Immature natural killer cell (primary cell): ENCODE results near the gene AK8. TPM values are rescaled to one million over a fixed set of nuclear protein-coding genes. Genes with fewer than 3 reads are reported as not detected.

ENCODE experiments used
- DNase-seq, 3 donors: peaks; one replicate each; pipeline ENCODE4 v3.0.0; 2022; ENCODE audit warnings: mixed read lengths in 1 of 3
- H3K27ac Mint-ChIP-seq, 6 donors: one replicate each; pipeline ENCODE4 v1.8.0; 2020; ENCODE audit warnings: mixed read lengths in 6 of 6, mild to moderate bottlenecking in 5 of 6, inconsistent platforms in 4 of 6, moderate library complexity in 3 of 6
- H3K27me3 Mint-ChIP-seq, 3 donors: one replicate each; pipeline ENCODE4 v1.8.0; 2020 to 2021; ENCODE audit warnings: low read depth in 3 of 3, mild to moderate bottlenecking in 3 of 3, mixed read lengths in 3 of 3, moderate library complexity in 3 of 3, inconsistent platforms in 1 of 3
- H3K36me3 Mint-ChIP-seq, 3 donors: one replicate each; pipeline ENCODE4 v1.8.0; 2020; ENCODE audit warnings: mixed read lengths in 3 of 3, inconsistent platforms in 2 of 3, mild to moderate bottlenecking in 2 of 3
- H3K4me1 Mint-ChIP-seq, 2 donors: one replicate each; pipeline ENCODE4 v1.8.0; 2020; ENCODE audit warnings: inconsistent platforms in 2 of 2, mild to moderate bottlenecking in 2 of 2, mixed read lengths in 2 of 2, moderate library complexity in 1 of 2
- H3K4me3 Mint-ChIP-seq, 5 donors: one replicate each; pipeline ENCODE4 v1.8.0; 2020; ENCODE audit warnings: mild to moderate bottlenecking in 5 of 5, mixed read lengths in 5 of 5, inconsistent platforms in 3 of 5, moderate library complexity in 3 of 5
- H3K9me3 Mint-ChIP-seq, 6 donors: one replicate each; pipeline ENCODE4 v1.8.0; 2020; ENCODE audit warnings: mild to moderate bottlenecking in 6 of 6, mixed read lengths in 6 of 6, inconsistent platforms in 4 of 6, moderate library complexity in 3 of 6
- polyA plus RNA-seq, 3 donors: library from polyadenylated mRNA; unstranded; fragments of 300-500 nt; fragmentation: Illumina TruSeq; gene quantifications; one replicate each; pipeline ENCODE4 v1.2.3, GENCODE V29; 2021

The AK8 gene
- polyA plus RNA-seq, 3 donors from 2014 or later, result 1.9 to 3.3 TPM; not detected in 1

- no peak overlapping the region for H3K27ac Mint-ChIP-seq
- DNase-seq, result no peak
- no peaks in the 10 kb centered on the region for H3K4me1 Mint-ChIP-seq
- H3K9me3 Mint-ChIP-seq, result no peaks in the 10 kb centered on the region
- H3K36me3 Mint-ChIP-seq, result no peaks in the 10 kb centered on the region
- H3K4me3 Mint-ChIP-seq, result no peak overlapping the region
- H3K27me3 Mint-ChIP-seq, result peaks cover 2 to 24% (median 6%) of the 10 kb centered on the region in 3 donors
Measured at GRCh38 chr9:132749306-132749705, 128.8 kb downstream of the AK8 start.

GRCh38 chr9:132748450-132748849, 129.6 kb downstream of the AK8 start:
- Mint-ChIP-seq H3K4me1 (no peaks in the 10 kb centered on the region), H3K27ac (no peak overlapping the region), H3K36me3 (no peaks in the 10 kb centered on the region), H3K9me3 (no peaks in the 10 kb centered on the region), H3K27me3 (peaks cover 6 to 31% (median 9%) of the 10 kb centered on the region in 3 donors), H3K4me3 (no peak overlapping the region)
- DNase-seq, result no peak

GRCh38 chr9:132745756-132746709, 132.1 kb downstream of the AK8 start:
- Mint-ChIP-seq H3K4me1 (no peaks in the 10 kb centered on the region), H3K4me3 (no peak overlapping the region), H3K27me3 (peaks cover 6 to 33% (median 13%) of the 10 kb centered on the region in 3 donors), H3K27ac (no peak overlapping the region), H3K36me3 (no peaks in the 10 kb centered on the region), H3K9me3 (no peaks in the 10 kb centered on the region)
- DNase-seq, result no peak

GRCh38 chr9:132744881-132745755, 133.0 kb downstream of the AK8 start:
- no peak overlapping the region for H3K27ac Mint-ChIP-seq
- no peaks in the 10 kb centered on the region for H3K9me3 Mint-ChIP-seq
- H3K4me1 Mint-ChIP-seq, result no peaks in the 10 kb centered on the region
- no peak for DNase-seq
- H3K27me3 Mint-ChIP-seq, result peaks cover 6 to 33% (median 13%) of the 10 kb centered on the region in 3 donors
- no peak overlapping the region for H3K4me3 Mint-ChIP-seq
- H3K36me3 Mint-ChIP-seq, result no peaks in the 10 kb centered on the region

- Mint-ChIP-seq H3K9me3 (no peaks in the 10 kb centered on the region), H3K4me1 (no peaks in the 10 kb centered on the region), H3K27me3 (peaks cover 6 to 33% (median 13%) of the 10 kb centered on the region in 3 donors), H3K36me3 (no peaks in the 10 kb centered on the region), H3K27ac (no peak overlapping the region), H3K4me3 (no peak overlapping the region)
- DNase-seq, result no peak
Measured at GRCh38 chr9:132743931-132744479, 134.1 kb downstream of the AK8 start.

GRCh38 chr9:132742821-132743311, 135.2 kb downstream of the AK8 start:
- no peak for DNase-seq
- Mint-ChIP-seq H3K36me3 (no peaks in the 10 kb centered on the region), H3K4me3 (no peak overlapping the region), H3K9me3 (no peaks in the 10 kb centered on the region), H3K27me3 (peaks cover 6 to 36% (median 11%) of the 10 kb centered on the region in 3 donors), H3K4me1 (no peaks in the 10 kb centered on the region), H3K27ac (no peak overlapping the region)

GRCh38 chr9:132740526-132741309, 137.4 kb downstream of the AK8 start:
- no peak overlapping the region for H3K4me3 Mint-ChIP-seq
- no peak for DNase-seq
- no peak overlapping the region for H3K27ac Mint-ChIP-seq
- H3K9me3 Mint-ChIP-seq, result no peaks in the 10 kb centered on the region
- H3K4me1 Mint-ChIP-seq, result no peaks in the 10 kb centered on the region
- H3K36me3 Mint-ChIP-seq, result no peaks in the 10 kb centered on the region
- H3K27me3 Mint-ChIP-seq, result peaks cover 4 to 28% (median 11%) of the 10 kb centered on the region in 3 donors

- H3K36me3 Mint-ChIP-seq, result no peaks in the 10 kb centered on the region
- no peaks in the 10 kb centered on the region for H3K9me3 Mint-ChIP-seq
- no peak overlapping the region for H3K4me3 Mint-ChIP-seq
- peaks cover 4 to 19% (median 10%) of the 10 kb centered on the region in 3 donors for H3K27me3 Mint-ChIP-seq
- H3K27ac Mint-ChIP-seq, result no peak overlapping the region
- DNase-seq, result no peak
- H3K4me1 Mint-ChIP-seq, result no peaks in the 10 kb centered on the region
Measured at GRCh38 chr9:132739710-132740310, 138.3 kb downstream of the AK8 start.

GRCh38 chr9:132733260-132733815, 144.7 kb downstream of the AK8 start:
- Mint-ChIP-seq H3K36me3 (no peaks in the 10 kb centered on the region), H3K27me3 (peaks cover 0 to 3% (median 0%) of the 10 kb centered on the region in 3 donors), H3K4me1 (no peaks in the 10 kb centered on the region), H3K4me3 (no peak overlapping the region), H3K9me3 (no peaks in the 10 kb centered on the region), H3K27ac (no peak overlapping the region)
- no peak for DNase-seq

GRCh38 chr9:132732326-132733259, 145.5 kb downstream of the AK8 start:
- H3K27me3 Mint-ChIP-seq, result peaks cover 0 to 3% (median 0%) of the 10 kb centered on the region in 3 donors
- H3K27ac Mint-ChIP-seq, result no peak overlapping the region
- H3K4me1 Mint-ChIP-seq, result no peaks in the 10 kb centered on the region
- no peak for DNase-seq
- H3K36me3 Mint-ChIP-seq, result no peaks in the 10 kb centered on the region
- no peaks in the 10 kb centered on the region for H3K9me3 Mint-ChIP-seq
- H3K4me3 Mint-ChIP-seq, result no peak overlapping the region

GRCh38 chr9:132731230-132731629, 146.9 kb downstream of the AK8 start:
- Mint-ChIP-seq H3K4me3 (no peak overlapping the region), H3K36me3 (no peaks in the 10 kb centered on the region), H3K9me3 (no peaks in the 10 kb centered on the region), H3K4me1 (no peaks in the 10 kb centered on the region), H3K27ac (no peak overlapping the region), H3K27me3 (no peaks in the 10 kb centered on the region)
- DNase-seq, result no peak
